GM12872 (cell line): ENCODE results near the gene ZNF346.

ENCODE experiments used
- TF ChIP-seq, protein P1 (sequence below): IDR thresholded peaks from 3 replicates; pipeline ENCODE4 v1.5.1; 2011; ENCODE audit warnings: low read depth, mild to moderate bottlenecking, low read length, moderate library complexity; ENCODE audit not compliant: insufficient read depth

ZNF346 gene

DNA sequence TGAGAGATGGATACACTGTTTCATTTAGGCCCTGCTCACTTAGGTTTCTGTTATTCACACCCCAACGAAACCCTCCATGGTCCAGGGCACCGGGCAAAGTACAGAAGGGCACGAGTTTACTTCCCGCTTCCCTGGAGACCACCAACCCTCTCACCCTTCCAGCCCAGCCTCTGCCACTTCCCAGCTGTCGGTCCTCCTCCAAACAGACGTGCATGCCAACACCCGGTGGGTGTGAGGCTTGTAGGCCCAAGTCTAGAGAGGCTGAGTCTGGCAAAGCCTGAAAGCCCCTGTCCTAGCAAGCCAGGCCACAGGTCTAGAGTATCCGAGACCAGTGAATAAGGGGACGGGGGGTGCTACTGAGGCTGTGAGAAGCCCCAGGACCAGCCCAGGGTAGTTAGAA lies 57.1 kb downstream of the ZNF346 start:
- TF ChIP-seq, protein P1, sequence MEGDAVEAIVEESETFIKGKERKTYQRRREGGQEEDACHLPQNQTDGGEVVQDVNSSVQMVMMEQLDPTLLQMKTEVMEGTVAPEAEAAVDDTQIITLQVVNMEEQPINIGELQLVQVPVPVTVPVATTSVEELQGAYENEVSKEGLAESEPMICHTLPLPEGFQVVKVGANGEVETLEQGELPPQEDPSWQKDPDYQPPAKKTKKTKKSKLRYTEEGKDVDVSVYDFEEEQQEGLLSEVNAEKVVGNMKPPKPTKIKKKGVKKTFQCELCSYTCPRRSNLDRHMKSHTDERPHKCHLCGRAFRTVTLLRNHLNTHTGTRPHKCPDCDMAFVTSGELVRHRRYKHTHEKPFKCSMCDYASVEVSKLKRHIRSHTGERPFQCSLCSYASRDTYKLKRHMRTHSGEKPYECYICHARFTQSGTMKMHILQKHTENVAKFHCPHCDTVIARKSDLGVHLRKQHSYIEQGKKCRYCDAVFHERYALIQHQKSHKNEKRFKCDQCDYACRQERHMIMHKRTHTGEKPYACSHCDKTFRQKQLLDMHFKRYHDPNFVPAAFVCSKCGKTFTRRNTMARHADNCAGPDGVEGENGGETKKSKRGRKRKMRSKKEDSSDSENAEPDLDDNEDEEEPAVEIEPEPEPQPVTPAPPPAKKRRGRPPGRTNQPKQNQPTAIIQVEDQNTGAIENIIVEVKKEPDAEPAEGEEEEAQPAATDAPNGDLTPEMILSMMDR: no peak

DNA sequence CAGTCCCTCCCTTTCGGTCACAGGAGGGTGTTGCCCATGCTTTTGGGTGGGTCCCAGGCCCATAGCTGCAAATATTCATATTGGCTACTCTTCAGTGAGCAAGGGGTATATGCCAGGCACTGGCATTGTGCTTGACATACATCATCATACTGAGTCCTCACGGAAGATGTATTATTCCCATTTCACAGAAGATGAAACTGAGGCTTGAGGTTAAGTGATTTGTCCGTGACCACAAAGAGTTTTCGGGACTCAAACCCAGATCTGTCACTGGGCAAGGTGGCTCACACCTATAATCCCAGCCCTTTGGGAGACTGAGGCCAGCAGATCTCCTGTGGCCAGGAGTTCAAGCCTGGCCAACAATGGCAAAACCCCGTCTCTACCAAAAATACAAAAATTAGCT lies 57.8 kb downstream of the ZNF346 start:
- TF ChIP-seq, protein P1: no peak

DNA sequence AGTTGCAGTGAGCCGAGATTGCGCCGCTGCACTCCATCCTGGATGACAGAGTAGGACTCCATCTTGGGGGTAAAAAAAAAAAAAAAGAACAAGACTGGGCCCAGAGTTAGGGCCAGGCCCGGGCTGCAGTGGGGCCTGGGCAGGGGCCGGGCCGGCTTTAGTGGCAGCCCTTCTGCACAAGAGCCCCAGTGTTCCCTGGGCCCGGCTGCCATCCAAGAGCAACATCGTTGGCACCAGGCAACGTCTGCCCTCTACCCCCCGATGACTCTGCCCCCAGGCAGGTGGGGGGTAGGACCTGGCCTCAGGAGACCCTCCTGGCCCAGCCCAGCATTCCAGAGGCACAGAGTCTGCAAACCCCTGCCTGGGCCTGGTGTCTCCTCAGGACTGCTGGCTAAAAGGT lies 59.4 kb downstream of the ZNF346 start:
- TF ChIP-seq, protein P1: no peak

DNA sequence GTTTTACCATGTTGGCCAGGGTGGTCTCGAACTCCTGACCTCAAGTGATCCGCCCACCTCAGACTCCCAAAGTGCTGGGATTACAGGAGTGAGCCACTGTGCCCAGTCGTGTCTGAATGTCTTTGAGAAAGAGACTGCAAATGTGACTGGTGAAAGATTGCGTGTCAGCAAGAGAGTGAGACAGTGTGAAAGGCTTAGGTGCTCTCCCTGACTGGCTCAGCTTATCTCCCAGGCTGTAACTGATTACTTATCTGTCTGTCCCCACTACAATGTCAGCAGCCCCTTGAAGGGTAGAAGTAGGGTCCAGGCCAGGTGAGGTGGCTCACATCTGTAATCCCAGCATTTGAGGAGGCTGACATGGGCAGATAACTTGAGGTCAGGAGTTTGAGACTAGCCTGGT lies 60.9 kb downstream of the ZNF346 start:
- TF ChIP-seq, protein P1: no peak

DNA sequence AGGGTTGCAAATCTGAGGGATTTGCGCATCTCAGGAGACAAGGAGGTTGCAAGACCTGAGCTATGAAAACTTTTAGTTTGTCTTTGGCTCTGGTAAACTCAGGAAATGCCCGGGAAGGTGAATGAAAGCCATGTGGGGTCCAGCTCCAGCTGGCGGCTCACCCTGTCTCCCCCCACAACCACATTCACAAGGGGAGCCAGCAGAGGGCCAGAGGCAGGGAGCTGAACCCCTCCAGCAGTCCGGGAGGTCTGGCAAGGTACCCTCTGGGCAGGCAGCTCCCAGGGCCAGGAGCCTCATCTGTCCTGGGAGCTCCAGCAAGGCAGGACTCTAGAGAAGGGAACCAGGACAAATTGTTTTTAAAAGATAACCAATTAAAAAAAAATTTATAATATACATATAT lies 61.7 kb downstream of the ZNF346 start:
- TF ChIP-seq, protein P1: no peak

DNA sequence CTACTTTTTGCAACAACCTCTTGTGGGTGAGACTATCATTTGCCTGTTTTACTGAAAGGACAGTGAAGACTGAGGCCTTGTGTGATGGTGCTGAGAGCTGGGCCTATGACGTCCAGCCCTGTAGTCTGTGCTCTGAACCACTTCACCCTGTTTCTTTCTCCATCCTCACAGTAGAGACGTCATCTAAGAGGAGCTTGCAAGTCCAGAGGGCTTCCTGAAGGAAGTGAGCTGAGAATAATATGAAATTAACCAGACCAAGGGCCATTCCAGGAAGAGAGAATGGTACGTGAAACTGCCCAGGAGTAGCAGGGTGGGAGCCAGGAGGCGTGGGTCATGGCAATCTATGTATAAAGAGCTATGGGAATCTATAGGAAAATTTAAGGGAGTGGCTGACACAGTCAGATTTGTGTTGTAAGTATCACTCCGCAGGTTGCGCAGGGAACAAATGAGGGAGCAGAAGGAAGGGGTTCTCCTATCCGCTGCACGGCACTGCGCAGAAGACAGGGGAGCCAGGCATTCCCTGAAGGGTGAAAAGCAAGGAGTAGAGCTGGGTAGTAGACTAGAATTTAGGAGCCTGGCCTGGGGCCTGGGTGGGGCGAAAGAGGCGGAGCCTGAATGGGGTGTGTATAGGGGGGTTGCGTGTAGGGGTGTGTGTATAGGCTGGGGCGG lies 63.6 kb downstream of the ZNF346 start:
- TF ChIP-seq, protein P1: no peak

DNA sequence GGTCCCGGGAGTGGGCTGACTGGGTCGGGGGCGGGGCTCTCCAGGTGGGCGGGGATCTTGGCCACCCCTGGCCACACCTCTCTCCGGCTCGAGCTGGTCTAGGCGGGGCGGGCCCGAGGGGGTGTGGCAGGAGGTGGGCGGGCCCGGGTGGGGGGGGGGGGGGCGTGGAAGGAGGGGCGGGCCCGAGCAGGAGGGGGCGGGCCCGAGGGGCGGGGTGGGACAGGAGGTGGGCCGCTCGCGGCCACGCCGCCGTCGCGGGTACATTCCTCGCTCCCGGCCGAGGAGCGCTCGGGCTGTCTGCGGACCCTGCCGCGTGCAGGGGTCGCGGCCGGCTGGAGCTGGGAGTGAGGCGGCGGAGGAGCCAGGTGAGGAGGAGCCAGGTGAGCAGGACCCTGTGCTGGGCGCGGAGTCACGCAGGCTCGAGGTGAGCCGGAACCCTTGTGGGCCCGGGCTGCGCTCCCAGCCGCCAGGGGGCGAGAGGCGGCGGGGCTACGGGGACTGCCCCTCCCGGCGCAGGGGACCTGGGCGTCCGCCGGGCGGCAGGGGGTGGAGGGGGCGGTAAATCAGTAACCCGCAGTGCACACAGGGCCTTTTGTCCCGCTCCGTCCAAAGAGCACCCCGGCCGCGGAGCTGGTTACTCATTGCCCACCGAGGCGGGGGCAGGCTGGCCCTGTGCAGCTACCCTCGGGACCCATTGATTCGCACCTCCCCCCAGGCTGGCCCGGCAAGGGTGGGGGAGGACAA lies 64.3 kb downstream of the ZNF346 start, which contains the start of gene FGFR4:
TSS of gene FGFR4 (plus strand) at position 262 of the 744 bp plus-strand sequence. CDS start 2,688 bp downstream, outside the sequence.
- TF ChIP-seq, protein P1: peak; percentile 74
